Aortic smooth muscle cell (primary cell): ENCODE results near the gene PPP1R37. TPM values are rescaled to one million over a fixed set of nuclear protein-coding genes. Genes with fewer than 3 reads are reported as not detected.

ENCODE experiments used
- total RNA-seq: library from RNA; depleted of rRNA; stranded (reverse); fragments of >200 nt; gene quantifications from 2 replicates; pipeline ENCODE4 v1.2.3, GENCODE V29; 2014

The PPP1R37 gene
- 19.6 and 20.3 TPM in 2 replicates for total RNA-seq

GRCh38 chr19:45092747-45093678 is at the start of gene PPP1R37:
Gene PPP1R37, plus strand, starts transcription at chr19:45093179. Its CDS starts 147 bp downstream, at chr19:45093326.

GRCh38 chr19:45076029-45076850 is 16.7 kb upstream of the PPP1R37 start, which contains the start of gene ZNF296:
Gene ZNF296, minus strand, starts transcription at chr19:45076478. Its CDS starts 105 bp downstream, at chr19:45076373.

DNA sequence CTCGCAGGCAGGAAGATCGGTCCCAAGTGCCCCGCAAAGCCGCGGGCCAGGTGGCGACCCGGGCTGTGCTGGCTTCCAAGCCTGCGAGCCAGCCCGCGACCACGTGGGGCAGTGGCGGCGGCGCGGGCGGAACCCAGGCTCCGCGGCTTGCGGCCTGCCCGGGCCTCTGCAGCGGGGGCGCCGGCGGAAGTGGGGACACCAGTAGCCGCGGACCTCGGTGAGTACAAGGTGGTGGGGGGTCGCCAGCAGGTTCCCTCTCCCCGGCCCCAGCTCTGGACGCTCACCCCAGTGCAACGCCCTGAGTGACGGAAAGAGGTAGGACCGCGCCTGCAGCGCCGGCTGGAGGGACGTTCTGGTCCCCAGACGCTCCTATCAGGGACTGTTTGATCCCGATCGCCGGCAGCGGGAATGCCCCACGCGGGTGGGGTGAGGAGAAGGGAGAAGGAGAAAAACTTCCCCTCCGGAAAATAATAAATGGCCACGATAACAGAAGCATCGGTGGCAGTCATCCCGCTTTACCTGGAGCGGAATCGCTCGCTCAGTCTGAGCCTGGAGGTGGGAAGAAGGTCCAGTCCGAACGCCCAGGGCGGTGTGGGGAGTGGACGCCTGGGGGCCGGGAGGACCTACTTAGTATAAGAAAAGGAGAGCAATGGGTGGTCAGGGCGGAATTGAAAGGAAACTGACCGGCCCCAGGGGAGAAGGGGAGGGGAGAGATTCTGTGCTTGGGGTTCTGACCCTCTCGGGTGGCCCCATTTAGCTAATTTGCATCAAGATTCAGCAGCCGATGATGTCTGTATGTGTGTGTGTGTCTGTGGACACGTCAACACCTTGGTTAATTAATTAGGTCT is 13.7 kb upstream of the PPP1R37 start, which contains the start of gene GEMIN7:
Gene GEMIN7 (plus strand): TSS at position 198 of the 848 bp plus-strand sequence. CDS start 10,855 bp downstream, outside the sequence.

GRCh38 chr19:45160870-45161737 is 68.1 kb downstream of the PPP1R37 start, which contains the start of gene NKPD1:
Gene NKPD1, minus strand, starts transcription at chr19:45160982. Its CDS starts 832 bp downstream, at chr19:45160150.

DNA sequence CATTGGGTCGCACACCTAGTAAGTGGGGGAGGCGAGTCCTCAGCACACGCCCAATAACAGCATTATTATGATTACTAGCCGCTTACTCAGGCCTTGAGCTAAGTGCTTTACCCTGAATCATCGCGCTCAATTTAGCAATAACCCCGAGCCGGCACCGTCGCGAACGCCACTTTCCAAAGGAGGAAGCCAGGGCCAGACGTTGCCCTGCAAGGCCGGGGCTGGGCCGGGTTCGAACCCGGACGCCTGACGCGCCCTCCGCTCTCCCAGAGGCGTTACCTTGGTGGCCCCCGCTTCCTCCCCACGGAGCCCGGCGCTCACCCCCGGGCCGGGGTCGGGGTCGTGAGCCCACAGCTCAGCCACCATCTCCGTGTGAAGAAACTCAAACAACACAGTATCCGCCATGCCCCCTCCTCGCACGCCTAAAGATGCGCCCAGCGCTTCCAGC is 84.9 kb downstream of the PPP1R37 start, which contains the start of gene TRAPPC6A:
Gene TRAPPC6A (minus strand): TSS at position 421 of the 445 bp plus-strand sequence. CDS start 19 bp downstream, at position 402.

DNA sequence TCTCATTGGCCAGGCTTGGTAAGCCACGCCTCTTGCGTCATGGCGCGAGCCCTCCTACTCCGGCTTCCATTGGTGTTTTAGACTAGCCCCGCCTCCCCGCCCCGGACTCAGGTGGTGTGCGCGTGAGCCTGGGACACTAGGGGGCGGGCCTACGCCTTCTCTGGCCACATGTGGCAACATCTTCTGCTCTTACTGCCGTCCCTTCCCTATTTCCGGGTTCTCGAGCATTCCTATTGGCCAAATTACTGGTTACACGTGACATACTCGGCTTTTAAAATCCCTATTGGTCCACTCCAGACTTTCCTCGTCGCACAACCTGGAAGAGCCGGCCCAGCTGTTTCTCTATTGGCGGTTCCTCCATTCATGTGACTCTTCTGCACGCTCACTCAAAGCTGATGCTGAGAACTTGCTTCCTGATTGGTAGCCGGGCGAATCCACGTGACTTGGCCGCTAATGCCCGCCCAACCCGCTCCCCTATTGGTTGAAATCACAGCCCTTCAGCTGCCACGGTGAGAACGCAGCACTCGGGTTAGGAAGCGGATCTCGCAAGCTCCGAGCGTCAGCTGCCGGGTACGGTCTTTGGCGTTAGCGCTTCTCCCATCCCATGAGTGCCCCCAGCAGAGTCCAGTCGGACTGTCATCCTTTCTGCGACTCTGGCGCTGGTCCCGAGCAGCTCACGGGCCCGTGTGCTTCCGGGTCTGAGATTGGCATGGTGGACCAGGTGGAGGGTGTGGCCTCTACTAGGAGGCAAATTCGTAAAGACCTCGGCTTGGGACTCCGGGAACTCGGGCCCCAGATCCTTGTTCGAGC is 85.5 kb downstream of the PPP1R37 start, which contains the start of gene BLOC1S3:
Gene BLOC1S3 (plus strand): TSS at position 523 of the 810 bp plus-strand sequence. CDS start 513 bp downstream, outside the sequence.

Other genes starting within 250 kb of the PPP1R37 start
- 51.3 and 58.1 TPM in 2 replicates for gene NECTIN2, start 246.9 kb upstream of the PPP1R37 start, total RNA-seq
- 24.0 and 42.1 TPM in 2 replicates for gene TOMM40, start 201.9 kb upstream of the PPP1R37 start, total RNA-seq
- gene APOE, start 187.4 kb upstream of the PPP1R37 start, total RNA-seq = 0.50 and 2.2 TPM in 2 replicates
- 0.56 and 0.79 TPM in 2 replicates for gene APOC1, start 178.6 kb upstream of the PPP1R37 start, total RNA-seq
- not detected in 2 replicates for gene APOC4, start 150.9 kb upstream of the PPP1R37 start, total RNA-seq
- gene APOC2, start 147.1 kb upstream of the PPP1R37 start, total RNA-seq = not detected in 2 replicates
- 37.8 and 38.0 TPM in 2 replicates for gene CLPTM1, start 137.8 kb upstream of the PPP1R37 start, total RNA-seq
- gene RELB, start 91.7 kb upstream of the PPP1R37 start, total RNA-seq = 3.3 and 3.5 TPM in 2 replicates
- gene CLASRP, start 54.1 kb upstream of the PPP1R37 start, total RNA-seq = 11.5 and 12.9 TPM in 2 replicates
- 0.25 TPM in 1 of 2 replicates, not detected in the other for gene ZNF296, start 16.7 kb upstream of the PPP1R37 start, total RNA-seq
- 9.5 and 11.6 TPM in 2 replicates for gene GEMIN7, start 13.9 kb upstream of the PPP1R37 start, total RNA-seq
- gene NKPD1, start 67.8 kb downstream of the PPP1R37 start, total RNA-seq = 0.06 and 0.26 TPM in 2 replicates
- 6.5 and 7.5 TPM in 2 replicates for gene TRAPPC6A, start 85.1 kb downstream of the PPP1R37 start, total RNA-seq
- gene BLOC1S3, start 85.6 kb downstream of the PPP1R37 start, total RNA-seq = 2.8 and 3.5 TPM in 2 replicates
- not detected in 2 replicates for gene EXOC3L2, start 152.2 kb downstream of the PPP1R37 start, total RNA-seq
- gene MARK4, start 158.1 kb downstream of the PPP1R37 start, total RNA-seq = 9.5 and 18.3 TPM in 2 replicates
- 0.06 TPM in 1 of 2 replicates, not detected in the other for gene CKM, start 229.7 kb downstream of the PPP1R37 start, total RNA-seq
- not detected in 2 replicates for gene KLC3, start 247.6 kb downstream of the PPP1R37 start, total RNA-seq